ENCODE results near the gene DPM1.

DPM1 gene

GRCh38 chr20:50957798-50958614 lies at the start of gene DPM1:
Gene DPM1 (minus strand): TSS chr20:50958532. CDS start chr20:50958523, 9 bp downstream.
- TF ChIP-seq POLR2A (IDR thresholded peaks at IDR 0.05; ENCODE audit: low read depth, low read length): peak; percentile 97
- DNase-seq (ENCODE audit: insufficient read length, low spot score): peak; percentile 41
- FAIRE-seq: no peak

- no peak for TF ChIP-seq POLR2A (IDR thresholded peaks at IDR 0.05; ENCODE audit: low read depth, low read length)
- no peak for DNase-seq (ENCODE audit: insufficient read length, low spot score)
- FAIRE-seq: no peak
Observed at GRCh38 chr20:51005214-51005613, 46.9 kb upstream of the DPM1 start.

- no peak for FAIRE-seq
Observed at GRCh38 chr20:51004781-51005180, 46.4 kb upstream of the DPM1 start.

GRCh38 chr20:51004305-51004727 lies 46.0 kb upstream of the DPM1 start:
- DNase-seq (ENCODE audit: insufficient read length, low spot score) (no peak), FAIRE-seq (no peak)
- no peak for TF ChIP-seq POLR2A (IDR thresholded peaks at IDR 0.05; ENCODE audit: low read depth, low read length)

More at GRCh38 chr20:51004781-51005180, 46.4 kb upstream of the DPM1 start:
- TF ChIP-seq POLR2A (IDR thresholded peaks at IDR 0.05; ENCODE audit: low read depth, low read length): no peak
- no peak for DNase-seq (ENCODE audit: insufficient read length, low spot score)

GRCh38 chr20:51003753-51004152 lies 45.4 kb upstream of the DPM1 start:
- FAIRE-seq (no peak), DNase-seq (ENCODE audit: insufficient read length, low spot score) (no peak)
- no peak for TF ChIP-seq POLR2A (IDR thresholded peaks at IDR 0.05; ENCODE audit: low read depth, low read length)

- FAIRE-seq (no peak), DNase-seq (ENCODE audit: insufficient read length, low spot score) (no peak)
- TF ChIP-seq POLR2A (IDR thresholded peaks at IDR 0.05; ENCODE audit: low read depth, low read length): no peak
Observed at GRCh38 chr20:51002633-51003032, 44.3 kb upstream of the DPM1 start.

GRCh38 chr20:51001430-51002265 lies 43.3 kb upstream of the DPM1 start:
- no peak for TF ChIP-seq POLR2A (IDR thresholded peaks at IDR 0.05; ENCODE audit: low read depth, low read length)
- DNase-seq (ENCODE audit: insufficient read length, low spot score): no peak
- no peak for FAIRE-seq

- FAIRE-seq (no peak), DNase-seq (ENCODE audit: insufficient read length, low spot score) (no peak)
- TF ChIP-seq POLR2A (IDR thresholded peaks at IDR 0.05; ENCODE audit: low read depth, low read length): no peak
Observed at GRCh38 chr20:50999355-50999754, 41.0 kb upstream of the DPM1 start.

GRCh38 chr20:50996901-50997865 lies 38.9 kb upstream of the DPM1 start:
- FAIRE-seq: no peak
- no peak for DNase-seq (ENCODE audit: insufficient read length, low spot score)
- no peak for TF ChIP-seq POLR2A (IDR thresholded peaks at IDR 0.05; ENCODE audit: low read depth, low read length)

- FAIRE-seq (no peak), DNase-seq (ENCODE audit: insufficient read length, low spot score) (no peak)
- no peak for TF ChIP-seq POLR2A (IDR thresholded peaks at IDR 0.05; ENCODE audit: low read depth, low read length)
Observed at GRCh38 chr20:50995506-50995905, 37.2 kb upstream of the DPM1 start.

GRCh38 chr20:50993876-50994275 lies 35.5 kb upstream of the DPM1 start:
- FAIRE-seq (no peak), DNase-seq (ENCODE audit: insufficient read length, low spot score) (no peak)
- no peak for TF ChIP-seq POLR2A (IDR thresholded peaks at IDR 0.05; ENCODE audit: low read depth, low read length)

- FAIRE-seq: no peak
- peak; percentile 93 for DNase-seq (ENCODE audit: insufficient read length, low spot score)
- TF ChIP-seq POLR2A (IDR thresholded peaks at IDR 0.05; ENCODE audit: low read depth, low read length): no peak
Observed at GRCh38 chr20:50992733-50993457, 34.6 kb upstream of the DPM1 start.

- FAIRE-seq: no peak
Observed at GRCh38 chr20:50992336-50992732, 34.0 kb upstream of the DPM1 start.

More at GRCh38 chr20:50992336-50992732, 34.0 kb upstream of the DPM1 start:
- DNase-seq (ENCODE audit: insufficient read length, low spot score): no peak
- no peak for TF ChIP-seq POLR2A (IDR thresholded peaks at IDR 0.05; ENCODE audit: low read depth, low read length)

Data from H54 (cell line).